Anterior cingulate cortex (tissue), 58 donors: Measurements from ENCODE around the gene C6orf163.
A peak's percentile ranks its signal among the peaks of the same experiment; 100 is the strongest.

Source experiments
- DNase-seq, 58 donors: peaks; one replicate each; lab custom pipeline; 2025; lab: John Stamatoyannopoulos, UW

C6orf163 gene

DNA sequence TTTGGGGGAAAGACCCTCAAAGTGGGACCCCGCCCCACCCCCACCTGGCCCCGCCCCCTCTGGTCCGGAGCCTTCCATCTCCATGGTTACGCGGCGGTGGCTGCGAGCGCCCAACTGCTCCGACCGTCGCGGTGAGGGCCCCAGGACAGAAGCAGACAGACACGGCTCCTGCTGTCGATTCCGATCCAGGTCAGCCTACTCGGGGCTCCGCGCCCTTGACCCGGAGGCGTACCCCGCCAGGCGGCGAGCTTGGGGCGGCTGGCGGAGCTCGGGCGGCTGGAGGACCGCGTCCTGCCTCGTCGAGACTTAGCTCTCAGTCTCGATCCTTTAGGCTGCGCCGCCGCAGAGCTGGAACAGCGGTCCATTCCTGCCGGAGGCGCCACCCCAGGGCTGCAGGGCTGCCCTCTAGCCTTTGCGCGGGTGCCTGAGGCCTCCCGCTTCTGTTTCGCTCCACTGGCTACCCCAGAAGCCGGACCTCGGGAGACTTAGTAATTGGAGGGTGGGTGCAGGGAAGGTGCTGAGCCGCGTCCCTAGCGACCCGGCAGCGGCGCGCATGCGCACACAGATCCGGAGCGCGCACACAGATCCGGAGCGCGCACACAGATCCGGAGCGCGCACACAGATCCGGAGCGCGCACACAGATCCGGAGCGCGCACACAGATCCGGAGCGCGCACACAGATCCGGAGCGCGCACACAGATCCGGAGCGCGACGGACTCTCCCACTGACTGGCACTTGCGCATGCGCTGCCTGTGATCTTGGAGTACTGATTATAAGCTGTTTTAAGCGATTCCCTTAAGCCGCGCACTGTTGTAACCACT is 63.5 kb downstream of the C6orf163 start, which contains the start of gene CFAP206:
Gene CFAP206 (plus strand): TSS at position 72 of the 820 bp plus-strand sequence. CDS start 1,868 bp downstream, outside the sequence.
- DNase-seq, result peak; percentile 36 to 94 (median 81)

- DNase-seq, result no peak
These were observed 64.1 kb downstream of the C6orf163 start for GRCh38 chr6:87408721-87409155.
